ENCODE measurements around the gene NACA.

Gene NACA

DNA sequence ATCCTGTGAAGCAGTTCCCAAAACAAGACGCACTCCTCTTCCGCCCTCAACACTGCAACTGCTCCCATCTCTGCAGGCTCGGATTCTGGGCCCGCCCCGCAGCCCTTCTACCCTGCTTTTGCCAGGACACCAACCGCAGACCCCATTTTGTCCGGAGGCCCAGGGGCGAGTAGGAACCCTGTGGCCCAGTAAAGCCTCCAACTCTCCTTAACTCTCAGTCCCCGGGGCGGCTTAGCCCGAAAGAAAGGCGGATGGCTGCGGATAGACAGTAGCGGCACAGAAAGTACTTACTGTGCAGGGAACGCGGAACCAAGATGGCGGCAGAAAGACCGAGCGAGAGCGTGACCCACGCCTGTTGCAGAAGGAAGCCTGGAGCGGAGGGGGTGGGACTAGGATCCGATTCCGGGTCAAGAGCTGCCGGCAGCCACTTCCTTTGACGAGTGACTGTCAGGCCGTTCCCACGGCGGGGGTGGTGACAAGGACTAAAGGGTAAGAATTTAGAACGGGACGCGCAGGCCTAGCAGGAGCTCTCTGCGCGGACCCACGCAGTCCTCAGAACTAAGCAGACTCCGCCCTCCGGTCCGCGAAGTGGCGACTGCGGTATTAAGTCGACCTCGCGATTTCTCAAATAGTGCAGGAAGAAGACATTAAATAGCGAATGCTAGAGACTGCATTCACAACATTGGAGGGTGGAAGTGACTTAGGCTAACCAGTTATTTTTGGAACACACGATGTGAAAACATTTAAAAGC lies at the start of gene NACA:
NACA (minus strand) TSS at position 328 of the 751 bp plus-strand sequence. CDS start 778 bp downstream, outside the sequence.
- in situ Hi-C loops (cut with MboI; ENCODE audit: low sequenced_read_pairs): no loop called here

GRCh38 chr12:56773113-56773512 lies 48.0 kb upstream of the NACA start:
- in situ Hi-C loops (cut with MboI; ENCODE audit: low sequenced_read_pairs): loop anchor here (25.0 kb wide), 1 partner anchor 214 kb away; a partner anchor contains a TSS

DNA sequence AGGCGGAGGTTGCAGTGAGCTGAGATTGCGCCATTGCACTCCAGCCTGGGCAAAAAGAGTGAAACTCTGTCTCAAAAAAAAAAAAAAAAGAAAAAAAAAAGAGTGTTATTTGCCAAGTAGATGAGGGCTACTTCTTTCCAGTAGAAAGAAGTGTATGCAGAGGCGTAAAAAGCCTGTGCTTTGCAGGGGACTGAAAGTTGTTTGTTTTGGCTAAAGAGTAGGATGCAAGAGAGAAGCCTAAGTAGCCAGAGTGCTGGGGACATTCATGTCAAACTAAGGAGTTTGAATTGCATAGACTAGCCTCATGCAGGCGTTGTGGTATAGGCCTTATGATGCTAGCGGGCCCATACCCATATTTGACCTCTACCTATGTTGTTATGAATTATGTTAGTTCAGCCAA lies 47.5 kb upstream of the NACA start:
- in situ Hi-C loops (cut with MboI; ENCODE audit: low sequenced_read_pairs): loop anchor here (25.0 kb wide), 1 partner anchor 215 kb away; a partner anchor contains a TSS

- in situ Hi-C loops (cut with MboI; ENCODE audit: low sequenced_read_pairs): loop anchor here (25.0 kb wide), 1 partner anchor 217 kb away; a partner anchor contains a TSS
These were observed 44.8 kb upstream of the NACA start for GRCh38 chr12:56769868-56770267.

- in situ Hi-C loops (cut with MboI; ENCODE audit: low sequenced_read_pairs): loop anchor here (25.0 kb wide), 1 partner anchor 219 kb away; a partner anchor contains a TSS
These were observed 43.3 kb upstream of the NACA start for GRCh38 chr12:56768424-56768823.

GRCh38 chr12:56766535-56766934 lies 41.4 kb upstream of the NACA start:
- in situ Hi-C loops (cut with MboI; ENCODE audit: low sequenced_read_pairs): loop anchor here (25.0 kb wide), 1 partner anchor 221 kb away; a partner anchor contains a TSS

GRCh38 chr12:56763753-56764657 lies 38.9 kb upstream of the NACA start:
- in situ Hi-C loops (cut with MboI; ENCODE audit: low sequenced_read_pairs): loop anchor here (25.0 kb wide), 1 partner anchor 223 kb away; a partner anchor contains a TSS

DNA sequence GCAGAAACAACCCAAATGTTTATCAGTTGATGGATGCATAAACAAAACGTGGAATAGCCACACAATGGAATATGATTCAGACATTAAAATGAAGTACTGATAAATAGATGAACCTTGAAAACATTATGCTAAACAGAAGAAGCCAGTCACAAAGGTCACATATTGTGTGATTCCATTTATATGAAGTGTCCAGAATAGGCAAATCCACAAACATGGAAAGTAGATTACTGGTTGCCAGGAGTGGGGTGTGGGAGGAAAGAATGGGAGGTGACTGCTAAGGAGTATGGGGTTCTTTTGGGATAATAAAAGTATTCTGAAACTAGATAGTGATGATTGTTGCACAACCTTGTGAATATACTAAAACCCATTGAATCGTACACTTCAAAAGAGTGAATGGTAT lies 36.7 kb upstream of the NACA start:
- in situ Hi-C loops (cut with MboI; ENCODE audit: low sequenced_read_pairs): loop anchor here (25.0 kb wide), 1 partner anchor 225 kb away; a partner anchor contains a TSS

GRCh38 chr12:56760460-56760859 lies 35.4 kb upstream of the NACA start:
- in situ Hi-C loops (cut with MboI; ENCODE audit: low sequenced_read_pairs): loop anchor here (25.0 kb wide), 1 partner anchor 227 kb away; a partner anchor contains a TSS

GRCh38 chr12:56759263-56759908 lies 34.3 kb upstream of the NACA start:
- in situ Hi-C loops (cut with MboI; ENCODE audit: low sequenced_read_pairs): loop anchor here (25.0 kb wide), 1 partner anchor 228 kb away; a partner anchor contains a TSS

- in situ Hi-C loops (cut with MboI; ENCODE audit: low sequenced_read_pairs): loop anchor here (25.0 kb wide), 1 partner anchor 229 kb away; a partner anchor contains a TSS
These were observed 33.7 kb upstream of the NACA start for GRCh38 chr12:56758728-56759262.

DNA sequence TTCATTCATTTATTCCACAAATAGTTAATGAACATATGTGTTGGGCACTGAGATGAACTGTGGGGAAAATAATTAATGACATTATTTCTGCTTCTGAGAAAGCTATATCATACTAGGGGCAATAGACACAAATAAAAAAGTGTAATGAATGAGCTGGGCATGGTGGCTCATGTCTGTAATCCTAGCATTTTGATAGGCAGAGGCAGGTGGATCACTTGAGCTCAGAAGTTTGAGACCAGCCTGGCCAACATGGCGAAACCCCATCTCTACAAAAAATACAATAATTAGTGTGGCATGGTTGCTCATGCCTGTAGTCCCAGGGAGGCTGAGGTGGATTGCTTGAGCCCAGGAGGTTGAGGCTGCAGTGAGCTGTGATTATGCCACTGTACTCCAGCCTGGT lies 32.9 kb upstream of the NACA start:
- in situ Hi-C loops (cut with MboI; ENCODE audit: low sequenced_read_pairs): loop anchor here (25.0 kb wide), 1 partner anchor 229 kb away; a partner anchor contains a TSS

GRCh38 chr12:56753566-56753965 lies 28.5 kb upstream of the NACA start:
- in situ Hi-C loops (cut with MboI; ENCODE audit: low sequenced_read_pairs): loop anchor here (25.0 kb wide), 1 partner anchor 234 kb away; a partner anchor contains a TSS

DNA sequence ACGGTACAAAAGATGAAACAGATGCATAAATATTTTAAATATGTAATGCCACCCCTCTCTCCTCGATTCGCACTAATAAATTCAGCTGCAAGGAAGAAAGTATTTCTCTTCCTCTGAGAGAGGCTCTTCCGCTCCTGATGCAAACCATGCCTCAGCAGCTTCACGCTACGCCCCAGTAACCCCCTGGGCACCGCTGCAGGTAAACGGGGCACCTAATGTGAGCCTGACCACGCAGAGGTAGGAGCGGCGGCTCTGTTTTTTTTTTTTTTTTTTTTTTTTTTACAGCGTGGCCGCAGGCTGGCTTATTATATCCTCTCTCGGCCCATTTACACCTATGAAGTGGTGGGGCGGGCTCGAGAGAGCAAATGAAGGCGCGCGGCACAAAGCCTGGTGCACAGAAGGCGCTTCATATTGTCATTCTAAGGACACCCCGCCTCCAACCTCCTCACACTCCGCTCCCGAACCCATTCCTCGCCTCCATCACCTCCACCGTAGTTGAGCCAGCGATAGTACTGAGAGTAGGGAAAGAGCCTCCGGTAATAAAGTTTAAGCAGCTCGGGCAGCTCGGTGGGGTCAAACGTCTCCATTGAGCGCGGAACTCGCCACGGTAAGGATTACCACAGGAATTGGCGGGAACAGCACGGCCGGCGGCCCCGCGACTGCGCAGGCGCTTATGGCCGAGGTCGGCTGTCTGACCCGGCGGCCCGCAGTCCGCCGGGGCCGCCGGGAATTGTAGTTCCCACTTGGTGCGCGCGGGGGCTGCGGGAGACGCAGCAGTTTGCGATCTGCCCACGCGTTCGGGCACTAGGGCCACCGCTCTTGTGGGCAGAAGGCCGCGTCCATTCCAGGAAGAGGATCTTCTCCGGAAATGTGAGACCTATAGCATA lies 26.9 kb upstream of the NACA start, which contains the start of gene PRIM1:
PRIM1 (minus strand) TSS at position 612 of the 887 bp plus-strand sequence; CDS start at position 587, 25 bp downstream.
- in situ Hi-C loops (cut with MboI; ENCODE audit: low sequenced_read_pairs): loop anchor here (25.0 kb wide), 1 partner anchor 235 kb away; a partner anchor contains a TSS

DNA sequence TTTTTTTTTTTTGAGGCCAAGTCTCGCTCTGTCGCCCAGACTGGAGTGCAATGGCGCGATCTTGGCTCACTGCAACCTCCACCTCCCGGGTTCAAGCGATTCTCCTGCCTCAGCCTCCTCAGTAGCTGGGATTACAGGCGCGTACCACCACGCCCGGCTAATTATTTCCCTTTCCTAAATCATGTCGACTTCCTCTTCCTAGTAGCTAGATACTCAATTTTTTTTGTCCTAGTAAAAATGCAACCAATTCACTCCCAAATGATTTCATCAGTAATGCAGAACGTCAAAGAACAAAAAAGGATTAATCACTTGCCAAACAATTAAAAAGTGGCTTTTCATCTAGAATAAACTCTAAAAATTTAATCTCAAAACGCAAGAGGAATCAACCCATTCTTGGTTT lies 25.5 kb upstream of the NACA start:
- in situ Hi-C loops (cut with MboI; ENCODE audit: low sequenced_read_pairs): loop anchor here (25.0 kb wide), 1 partner anchor 237 kb away; a partner anchor contains a TSS

- in situ Hi-C loops (cut with MboI; ENCODE audit: low sequenced_read_pairs): loop anchor here (25.0 kb wide), 1 partner anchor 237 kb away; a partner anchor contains a TSS
These were observed 24.8 kb upstream of the NACA start for GRCh38 chr12:56749853-56750252.

GRCh38 chr12:56749359-56749758 lies 24.3 kb upstream of the NACA start:
- in situ Hi-C loops (cut with MboI; ENCODE audit: low sequenced_read_pairs): no loop called here

DNA sequence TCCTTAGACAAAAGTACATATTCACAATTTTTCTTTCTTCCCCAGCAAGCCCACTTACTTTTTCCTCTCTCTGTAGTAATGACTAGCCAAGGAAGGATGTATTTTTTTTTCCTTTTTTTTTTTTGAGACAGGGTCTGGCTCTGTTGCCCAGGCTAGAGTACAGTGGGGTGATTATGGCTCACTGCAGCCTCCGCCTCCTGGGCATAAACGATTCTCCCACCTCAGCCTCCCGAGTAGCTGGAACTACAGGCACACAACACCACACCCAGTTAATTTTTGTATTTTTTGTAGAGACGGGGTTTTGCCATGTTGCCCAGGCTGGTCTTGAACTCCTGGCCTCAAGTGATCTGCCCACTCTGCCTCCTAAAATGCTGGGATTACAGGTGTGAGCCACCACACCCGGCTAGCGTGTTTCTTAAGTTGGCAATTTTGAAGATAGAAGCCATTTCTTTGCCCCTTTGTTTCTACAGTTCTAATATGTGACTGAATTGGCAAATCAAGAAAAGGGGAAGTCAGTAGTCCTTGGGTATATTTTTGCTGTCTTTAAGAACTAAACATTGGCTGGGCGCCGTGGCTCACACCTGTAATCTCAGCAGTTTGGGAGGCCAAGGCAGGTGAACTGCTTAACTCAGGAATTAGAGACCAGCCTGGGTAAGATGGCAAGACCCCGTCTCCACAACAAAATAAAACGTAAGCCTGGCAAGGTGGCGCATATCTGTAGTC lies 3.2 kb upstream of the NACA start:
- in situ Hi-C loops (cut with MboI; ENCODE audit: low sequenced_read_pairs): no loop called here

Data from hTERT RPE-1 (cell line).